T-helper 1 cell treated with Interleukin-12 subunit alpha and Interleukin-12 subunit beta and Interleukin-4 antibody, amounts not matched to agents 30 ng/mL and 1 ng/mL, for 36 hours (primary cell): Measurements from ENCODE around the gene CCDC183. TPM values are rescaled to one million over a fixed set of nuclear protein-coding genes. Genes with fewer than 3 reads are reported as not detected.
"Not testable (repeated sequence)": the region's sequence is repeated elsewhere in the genome, so short reads cannot be mapped to it uniquely, and the experiment has no call there.

Source experiments
- intact Hi-C: fragments of 100-400 bp; cut with micrococcal nuclease; formaldehyde crosslinking; loops from one replicate; pipeline ENCODE4 v1.15.1; 2024
- total RNA-seq: library from RNA; stranded (reverse); gene quantifications from 2 replicates; pipeline ENCODE4 v1.2.3, GENCODE V29; 2022

The CCDC183 gene
- total RNA-seq, 1 donor from 2014 or later = 0.42 TPM

GRCh38 chr9:136835932-136836904 is 40.1 kb downstream of the CCDC183 start:
- intact Hi-C loops = no loop called here

- intact Hi-C loops = no loop called here
Measured at GRCh38 chr9:136837146-136837855, 41.2 kb downstream of the CCDC183 start.

GRCh38 chr9:136837856-136838277 is 41.7 kb downstream of the CCDC183 start:
- intact Hi-C loops = not testable (repeated sequence)

GRCh38 chr9:136838314-136839228 is 42.4 kb downstream of the CCDC183 start:
- intact Hi-C loops = no loop called here

- intact Hi-C loops = loop anchor here (10.0 kb wide), 1 partner anchor 315 kb away; no protein-coding TSS in a partner anchor
Measured at GRCh38 chr9:136839229-136840139, 43.3 kb downstream of the CCDC183 start.

GRCh38 chr9:136840140-136840876 is 44.2 kb downstream of the CCDC183 start:
- intact Hi-C loops = loop anchor here (10.0 kb wide), 1 partner anchor 314 kb away; no protein-coding TSS in a partner anchor

- intact Hi-C loops = loop anchor here (10.0 kb wide), 1 partner anchor 314 kb away; no protein-coding TSS in a partner anchor
Measured at GRCh38 chr9:136840877-136841645, 44.9 kb downstream of the CCDC183 start.

GRCh38 chr9:136841646-136842379 is 45.7 kb downstream of the CCDC183 start:
- intact Hi-C loops = loop anchor here (1.0 to 10.0 kb wide), 6 partner anchors 41 to 313 kb away; no protein-coding TSS in a partner anchor

- intact Hi-C loops = loop anchor here (1.0 to 10.0 kb wide), 6 partner anchors 42 to 312 kb away; no protein-coding TSS in a partner anchor
Measured at GRCh38 chr9:136842380-136842948, 46.3 kb downstream of the CCDC183 start, which contains the start of gene AJM1. TSS of gene AJM1 (plus strand) at chr9:136842478. CDS start at chr9:136844415, 1,937 bp downstream.

GRCh38 chr9:136843159-136843800 is 47.1 kb downstream of the CCDC183 start:
- intact Hi-C loops = loop anchor here (2.0 to 10.0 kb wide), 3 partner anchors 42 to 312 kb away; no protein-coding TSS in a partner anchor

GRCh38 chr9:136843801-136844740 is 47.9 kb downstream of the CCDC183 start:
- intact Hi-C loops = loop anchor here (2.0 to 10.0 kb wide), 3 partner anchors 43 to 311 kb away; no protein-coding TSS in a partner anchor

- intact Hi-C loops = loop anchor here (5.0 to 10.0 kb wide), 4 partner anchors 202 to 482 kb away; partner anchors contain the start of genes NPDC1 and TUBB4B
Measured at GRCh38 chr9:136844761-136845464, 48.8 kb downstream of the CCDC183 start.

GRCh38 chr9:136845465-136846260 is 49.5 kb downstream of the CCDC183 start:
- intact Hi-C loops = loop anchor here (5.0 to 10.0 kb wide), 4 partner anchors 202 to 482 kb away; partner anchors contain the start of genes NPDC1 and TUBB4B
